Dermis lymphatic vessel endothelial cell (primary cell): ENCODE data around the gene C2orf92. TPM values are rescaled to one million over a fixed set of nuclear protein-coding genes. Genes with fewer than 3 reads are reported as not detected.

ENCODE experiments used
- total RNA-seq: library from RNA; depleted of rRNA; stranded (reverse); fragments of >200 nt; gene quantifications from 2 replicates; pipeline ENCODE4 v1.2.1, GENCODE V29; 2014

C2orf92 gene
- total RNA-seq, result 1.6 and 2.3 TPM in 2 replicates

GRCh38 chr2:97669448-97669847, at the start of gene C2orf92:
C2orf92 (plus strand) TSS chr2:97669713; CDS start chr2:97669789, 76 bp downstream.

GRCh38 chr2:97645695-97646629, 23.6 kb upstream of the C2orf92 start, which contains the start of gene COX5B:
COX5B (plus strand) TSS chr2:97646062; CDS start chr2:97646087, 25 bp downstream.

GRCh38 chr2:97663962-97664635, 5.4 kb upstream of the C2orf92 start, which contains the start of gene ACTR1B:
ACTR1B (minus strand) TSS chr2:97664044; CDS start chr2:97663890, 154 bp downstream.

GRCh38 chr2:97713296-97714083, 44.0 kb downstream of the C2orf92 start, which contains the start of gene ZAP70:
ZAP70 (plus strand) TSS chr2:97713576; CDS start chr2:97724037, 10,461 bp downstream.

Other genes starting within 250 kb of the C2orf92 start
- 38.5 and 49.4 TPM in 2 replicates for gene ANKRD36B, start 79.8 kb upstream of the C2orf92 start, total RNA-seq
- 409 and 429 TPM in 2 replicates for gene COX5B, start 23.7 kb upstream of the C2orf92 start, total RNA-seq
- gene ACTR1B, start 5.7 kb upstream of the C2orf92 start, total RNA-seq, result 61.9 and 70.0 TPM in 2 replicates
- gene ZAP70, start 43.9 kb downstream of the C2orf92 start, total RNA-seq, result 0.11 and 0.34 TPM in 2 replicates